ENCODE measurements around the gene RNF11.

Gene RNF11

GRCh38 chr1:51210676-51211075 is 25.4 kb upstream of the RNF11 start:
- no peaks in the 10 kb centered on the region for H4K20me1 ChIP-seq (ENCODE audit: insufficient read depth, low read length)
- H3K27me3 ChIP-seq (ENCODE audit: insufficient read depth, low read length, poor library complexity), result no peaks in the 10 kb centered on the region
- no peaks in the 10 kb centered on the region for H3K79me2 ChIP-seq (ENCODE audit: insufficient read depth, low read length)
- DNase-seq, result no peak
- no peak overlapping the region for H2AFZ ChIP-seq (ENCODE audit: low read depth, low read length)
- no peak overlapping the region for H3K4me3 ChIP-seq (ENCODE audit: low read depth in 1 of 2, low read length in 2 of 2)
- no peak overlapping the region for H3K27ac ChIP-seq (ENCODE audit: low read length)
- no peaks in the 10 kb centered on the region for H3K9me3 ChIP-seq (ENCODE audit: insufficient read depth, low read length, severe bottlenecking)
- no peaks in the 10 kb centered on the region for H3K36me3 ChIP-seq (ENCODE audit: insufficient read depth, low read length)
- TF ChIP-seq CTCF (IDR thresholded peaks at IDR 0.05; ENCODE audit: borderline replicate concordance, extremely low read depth, low read length, poor library complexity, severe bottlenecking) (no peak), EZH2 (IDR thresholded peaks at IDR 0.05; ENCODE audit: borderline replicate concordance, low read depth, low read length, severe bottlenecking) (no peak)
- ATAC-seq (ENCODE audit: insufficient read depth, low read depth), result no peak
- H3K4me2 ChIP-seq (ENCODE audit: insufficient read depth, low read length), result no peak overlapping the region
- H3K4me1 ChIP-seq (ENCODE audit: insufficient read depth, low read length), result peaks cover 29% of the 10 kb centered on the region
- no peak overlapping the region for H3K9ac ChIP-seq (ENCODE audit: low read depth, low read length)

GRCh38 chr1:51214615-51215131 is 21.4 kb upstream of the RNF11 start:
- TF ChIP-seq CTCF (IDR thresholded peaks at IDR 0.05; ENCODE audit: borderline replicate concordance, extremely low read depth, low read length, poor library complexity, severe bottlenecking), result no peak
- no peak for TF ChIP-seq EZH2 (IDR thresholded peaks at IDR 0.05; ENCODE audit: borderline replicate concordance, low read depth, low read length, severe bottlenecking)
- Histone ChIP-seq H3K4me2 (ENCODE audit: insufficient read depth, low read length) (peak overlapping the region; percentile 55), H3K27me3 (ENCODE audit: insufficient read depth, low read length, poor library complexity) (no peaks in the 10 kb centered on the region), H3K36me3 (ENCODE audit: insufficient read depth, low read length) (no peaks in the 10 kb centered on the region), H3K79me2 (ENCODE audit: insufficient read depth, low read length) (no peaks in the 10 kb centered on the region), H3K9me3 (ENCODE audit: insufficient read depth, low read length, severe bottlenecking) (no peaks in the 10 kb centered on the region), H3K9ac (ENCODE audit: low read depth, low read length) (peak overlapping the region; percentile 35), H3K4me3 (ENCODE audit: low read depth in 1 of 2, low read length in 2 of 2) (peak overlapping the region in 1 of 2 experiments; percentile 29; a peak in 2 of 4 replicates), H4K20me1 (ENCODE audit: insufficient read depth, low read length) (no peaks in the 10 kb centered on the region), H3K27ac (ENCODE audit: low read length) (peak overlapping the region; percentile 80), H2AFZ (ENCODE audit: low read depth, low read length) (peak overlapping the region; percentile 72), H3K4me1 (ENCODE audit: insufficient read depth, low read length) (peaks cover 33% of the 10 kb centered on the region)
- peak; percentile 68 for DNase-seq
- peak; percentile 95 for ATAC-seq (ENCODE audit: insufficient read depth, low read depth)

GRCh38 chr1:51215169-51215568 is 20.9 kb upstream of the RNF11 start:
- H3K79me2 ChIP-seq (ENCODE audit: insufficient read depth, low read length), result no peaks in the 10 kb centered on the region
- no peak for DNase-seq
- peak overlapping the region; percentile 72 for H2AFZ ChIP-seq (ENCODE audit: low read depth, low read length)
- H4K20me1 ChIP-seq (ENCODE audit: insufficient read depth, low read length), result no peaks in the 10 kb centered on the region
- no peaks in the 10 kb centered on the region for H3K9me3 ChIP-seq (ENCODE audit: insufficient read depth, low read length, severe bottlenecking)
- H3K4me3 ChIP-seq (ENCODE audit: low read depth in 1 of 2, low read length in 2 of 2), result no peak overlapping the region
- peaks cover 35% of the 10 kb centered on the region for H3K4me1 ChIP-seq (ENCODE audit: insufficient read depth, low read length)
- TF ChIP-seq EZH2 (IDR thresholded peaks at IDR 0.05; ENCODE audit: borderline replicate concordance, low read depth, low read length, severe bottlenecking) (no peak), CTCF (IDR thresholded peaks at IDR 0.05; ENCODE audit: borderline replicate concordance, extremely low read depth, low read length, poor library complexity, severe bottlenecking) (no peak)
- peak overlapping the region; percentile 80 for H3K27ac ChIP-seq (ENCODE audit: low read length)
- H3K36me3 ChIP-seq (ENCODE audit: insufficient read depth, low read length), result no peaks in the 10 kb centered on the region
- peak overlapping the region; percentile 55 for H3K4me2 ChIP-seq (ENCODE audit: insufficient read depth, low read length)
- no peak for ATAC-seq (ENCODE audit: insufficient read depth, low read depth)
- no peak overlapping the region for H3K9ac ChIP-seq (ENCODE audit: low read depth, low read length)
- no peaks in the 10 kb centered on the region for H3K27me3 ChIP-seq (ENCODE audit: insufficient read depth, low read length, poor library complexity)

Measured in DND-41 (cell line).